NCI-H1417 (cell line): Measurements from ENCODE around the gene MCF2L2.

Experiments
- DNase-seq, 3 experiments: peaks; one replicate each; lab custom pipeline; 2025; lab: John Stamatoyannopoulos, UW

The MCF2L2 gene

GRCh38 chr3:183369627-183370026 lies 58.8 kb downstream of the MCF2L2 start:
- no peak for DNase-seq

- no peak for DNase-seq
Measured at GRCh38 chr3:183369117-183369516, 59.3 kb downstream of the MCF2L2 start.

GRCh38 chr3:183360971-183361624 lies 67.3 kb downstream of the MCF2L2 start:
- no peak for DNase-seq

- DNase-seq: no peak
Measured at GRCh38 chr3:183359036-183359435, 69.4 kb downstream of the MCF2L2 start.

GRCh38 chr3:183357564-183358079 lies 70.8 kb downstream of the MCF2L2 start:
- no peak for DNase-seq

- DNase-seq: no peak
Measured at GRCh38 chr3:183356920-183357319, 71.5 kb downstream of the MCF2L2 start.

GRCh38 chr3:183354874-183355273 lies 73.5 kb downstream of the MCF2L2 start:
- DNase-seq: no peak

- no peak for DNase-seq
Measured at GRCh38 chr3:183354325-183354831, 74.0 kb downstream of the MCF2L2 start.

- DNase-seq: no peak
Measured at GRCh38 chr3:183353421-183353820, 75.0 kb downstream of the MCF2L2 start.

- no peak for DNase-seq
Measured at GRCh38 chr3:183350164-183350563, 78.3 kb downstream of the MCF2L2 start.

GRCh38 chr3:183349421-183350157 lies 78.8 kb downstream of the MCF2L2 start:
- DNase-seq: peak in 2 of 3 experiments; percentile 60 to 61

GRCh38 chr3:183342824-183343223 lies 85.6 kb downstream of the MCF2L2 start:
- DNase-seq: no peak

GRCh38 chr3:183341545-183342288 lies 86.7 kb downstream of the MCF2L2 start:
- DNase-seq: peak in 2 of 3 experiments; percentile 21 to 49

- peak in 1 of 3 experiments; percentile 25 for DNase-seq
Measured at GRCh38 chr3:183340222-183340621, 88.2 kb downstream of the MCF2L2 start.

GRCh38 chr3:183339461-183340086 lies 88.8 kb downstream of the MCF2L2 start:
- peak in 2 of 3 experiments; percentile 58 to 59 for DNase-seq

GRCh38 chr3:183338520-183338919 lies 89.9 kb downstream of the MCF2L2 start:
- no peak for DNase-seq

GRCh38 chr3:183332487-183332886 lies 95.9 kb downstream of the MCF2L2 start:
- no peak for DNase-seq

GRCh38 chr3:183331498-183331897 lies 96.9 kb downstream of the MCF2L2 start:
- no peak for DNase-seq

GRCh38 chr3:183330881-183331280 lies 97.5 kb downstream of the MCF2L2 start:
- peak in 1 of 3 experiments; percentile 25 for DNase-seq

GRCh38 chr3:183329543-183329942 lies 98.9 kb downstream of the MCF2L2 start:
- no peak for DNase-seq

GRCh38 chr3:183328823-183329222 lies 99.6 kb downstream of the MCF2L2 start:
- DNase-seq: no peak

- no peak for DNase-seq
Measured at GRCh38 chr3:183328164-183328563, 100.3 kb downstream of the MCF2L2 start.
